ENCODE measurements around the gene PLCG1. TPM values are rescaled to one million over a fixed set of nuclear protein-coding genes. Genes with fewer than 3 reads are reported as not detected.

PLCG1 gene
- total RNA-seq, 1 donor from 2014 or later = 45.0 TPM

DNA sequence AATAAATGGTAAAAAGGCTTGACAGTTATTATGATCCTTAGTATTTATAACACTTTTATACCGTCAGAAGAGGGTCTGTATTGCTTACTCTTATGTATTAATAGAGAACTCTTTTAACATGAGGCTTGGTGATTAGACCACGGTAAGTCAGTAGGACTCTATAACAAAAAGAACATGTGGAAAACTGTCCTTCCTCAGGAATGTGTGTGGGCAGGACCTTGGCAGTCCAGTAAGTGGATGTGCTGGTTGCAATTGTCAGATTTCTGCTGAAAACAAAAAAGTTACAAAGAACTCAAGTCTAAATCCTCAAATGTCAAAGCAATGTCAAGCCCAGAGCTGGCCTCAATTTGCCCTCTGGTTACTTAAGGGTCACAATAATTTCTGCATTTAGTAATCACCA, 81.1 kb downstream of the PLCG1 start:
- intact Hi-C loops (cut with DNase I) = no loop called here
- ATAC-seq (ENCODE audit: poor library complexity) = no peak

DNA sequence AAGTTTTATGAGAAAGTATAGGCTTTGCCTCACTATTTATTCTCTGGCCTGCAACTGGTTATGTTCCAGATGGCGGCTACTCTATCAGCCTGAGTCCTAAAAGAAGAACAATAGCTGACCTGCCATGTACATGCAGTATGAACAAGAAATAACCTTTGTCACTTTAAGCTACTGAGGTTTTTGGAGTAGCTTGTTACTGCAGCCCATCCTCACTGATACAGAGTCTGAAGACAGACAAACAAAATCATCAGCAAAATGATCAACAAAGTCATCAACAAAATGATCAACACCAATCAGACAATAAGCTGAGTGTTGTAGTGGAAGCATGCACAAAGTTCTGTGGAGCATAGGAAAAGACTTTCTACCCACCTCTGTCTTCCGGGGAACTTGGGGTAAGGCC, 82.5 kb downstream of the PLCG1 start:
- no peak for ATAC-seq (ENCODE audit: poor library complexity)
- intact Hi-C loops (cut with DNase I) = no loop called here

More for the DNA sequence above, 81.1 kb downstream of the PLCG1 start:
- DNase-seq = no peak

DNA sequence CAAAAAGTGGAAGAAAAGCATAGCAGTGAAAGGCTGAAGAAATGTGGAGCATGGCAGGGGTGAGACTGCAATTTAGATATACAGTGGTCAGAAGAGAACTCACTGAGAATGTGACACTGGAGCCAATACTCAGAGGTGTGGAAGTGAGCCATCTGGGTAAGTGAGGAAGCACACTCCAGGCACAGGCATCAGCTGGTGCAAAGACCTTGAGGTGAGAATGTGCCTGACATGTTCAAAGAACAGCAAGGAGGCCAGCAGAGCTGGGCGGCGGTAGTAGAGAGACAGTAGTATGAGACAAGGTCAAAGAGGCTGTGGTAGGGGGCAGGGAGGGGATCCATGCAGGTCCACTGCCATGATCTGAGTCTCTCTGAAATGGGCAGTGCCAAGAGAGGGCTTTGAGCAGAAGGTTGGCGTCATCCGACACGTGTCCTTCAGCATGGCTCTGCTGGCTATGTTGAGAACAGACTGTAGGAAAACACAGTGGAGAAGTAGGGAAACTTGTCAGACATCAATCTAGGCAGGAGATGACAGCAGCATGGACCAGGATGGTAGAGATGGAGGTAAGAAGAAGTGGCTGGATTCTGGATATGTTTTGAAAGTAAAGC, 84.4 kb downstream of the PLCG1 start:
- no peak for DNase-seq
- no peak for ATAC-seq (ENCODE audit: poor library complexity)
- intact Hi-C loops (cut with DNase I) = no loop called here

More for the DNA sequence above, 82.5 kb downstream of the PLCG1 start:
- no peak for DNase-seq

DNA sequence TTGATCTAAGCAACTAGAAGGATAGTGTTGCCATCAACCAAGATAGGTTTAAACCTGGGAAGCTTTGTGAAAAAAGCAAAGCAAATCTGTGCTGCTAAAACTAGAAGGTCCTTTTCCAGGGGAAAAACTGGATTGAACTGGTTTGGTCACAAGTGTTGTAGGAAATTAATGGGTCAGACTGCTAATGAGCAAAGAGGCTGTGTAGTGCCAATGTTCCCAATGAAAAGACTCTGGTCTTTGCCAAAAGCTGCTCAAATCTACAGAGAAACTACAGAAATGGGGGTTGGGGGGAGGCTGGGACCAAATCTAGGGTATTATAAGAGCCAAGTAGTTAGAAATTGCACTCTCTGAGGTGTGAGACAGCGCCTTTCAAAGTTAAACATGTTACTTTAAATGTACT, 85.0 kb downstream of the PLCG1 start:
- ATAC-seq (ENCODE audit: poor library complexity) (no peak), DNase-seq (no peak)
- intact Hi-C loops (cut with DNase I) = no loop called here

DNA sequence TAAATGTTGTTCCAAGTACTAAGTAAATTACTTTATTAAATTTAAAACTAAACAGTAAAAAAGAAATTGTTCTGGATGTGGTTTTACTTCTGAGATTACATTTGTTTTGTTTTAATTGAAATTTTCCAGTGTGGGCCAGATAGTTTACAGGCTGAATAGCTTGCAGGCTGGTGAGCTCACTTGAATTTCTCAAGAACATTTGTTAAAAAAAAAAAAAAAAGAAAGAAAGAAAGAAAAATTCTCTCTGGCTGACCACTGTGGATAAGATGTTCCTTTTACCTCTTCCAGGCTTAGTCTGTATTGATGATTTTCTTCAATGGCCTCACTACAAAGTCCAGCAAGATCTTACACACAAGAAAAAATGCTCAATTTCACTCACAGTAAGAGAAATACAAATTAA, 85.4 kb downstream of the PLCG1 start:
- intact Hi-C loops (cut with DNase I) = no loop called here
- ATAC-seq (ENCODE audit: poor library complexity) (peak; percentile 51), DNase-seq (no peak)

DNA sequence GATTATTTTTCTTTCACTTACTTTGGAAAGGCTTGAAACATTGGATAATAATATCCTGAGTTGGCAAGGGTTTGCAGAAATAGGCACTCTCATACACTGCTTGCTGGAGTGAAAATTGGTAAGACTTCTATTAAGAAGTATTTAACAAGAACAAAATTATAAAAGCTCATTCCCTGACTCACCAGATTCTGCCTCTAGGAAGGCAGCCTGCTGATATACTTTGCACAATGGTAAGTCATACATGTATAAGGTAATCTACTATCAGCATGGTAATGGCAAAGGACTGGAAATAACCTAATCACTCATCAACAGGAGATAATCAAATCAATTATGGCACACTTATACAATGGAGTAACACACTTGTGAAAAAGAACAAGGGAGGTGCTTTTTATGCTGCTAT, 85.8 kb downstream of the PLCG1 start:
- intact Hi-C loops (cut with DNase I) = no loop called here
- ATAC-seq (ENCODE audit: poor library complexity) (peak; percentile 38), DNase-seq (no peak)

DNA sequence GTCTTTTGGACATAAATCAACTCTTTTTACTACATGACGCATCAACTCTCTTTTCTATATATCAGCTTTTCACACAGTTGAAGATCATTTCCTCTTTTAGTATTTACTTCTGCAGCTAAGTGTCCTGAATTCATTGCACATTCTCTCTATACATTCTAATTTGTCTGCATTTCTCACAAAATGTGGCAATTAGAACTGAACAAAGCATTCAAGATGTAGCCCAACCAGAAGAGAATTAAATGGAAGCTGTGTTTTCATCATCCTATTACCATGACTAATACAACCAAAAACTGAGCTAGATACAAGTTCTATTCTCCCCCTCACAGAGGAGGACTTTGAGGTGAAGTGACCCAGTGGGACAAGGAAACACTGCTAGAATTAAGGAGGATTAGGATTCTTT, 86.9 kb downstream of the PLCG1 start:
- no peak for ATAC-seq (ENCODE audit: poor library complexity)
- no peak for DNase-seq
- intact Hi-C loops (cut with DNase I) = no loop called here

DNA sequence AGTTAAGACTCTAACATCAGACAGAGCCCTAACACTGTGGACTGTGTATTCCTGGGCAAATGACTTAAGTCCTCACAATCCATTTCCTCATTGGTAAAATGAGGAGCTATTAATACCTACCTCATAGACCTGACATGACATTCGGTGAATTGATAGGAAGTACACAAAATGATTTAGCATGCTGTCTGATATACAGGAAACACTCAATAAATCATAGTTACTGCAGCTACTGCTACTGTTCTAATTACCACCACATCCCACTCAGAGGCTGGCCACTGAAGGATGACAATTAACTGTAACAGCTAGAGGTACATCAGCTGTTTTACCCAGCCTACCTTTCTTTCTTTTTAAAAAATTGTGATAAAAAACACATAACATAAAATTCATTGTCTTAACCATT, 87.7 kb downstream of the PLCG1 start:
- ATAC-seq (ENCODE audit: poor library complexity) (no peak), DNase-seq (no peak)
- intact Hi-C loops (cut with DNase I) = no loop called here

DNA sequence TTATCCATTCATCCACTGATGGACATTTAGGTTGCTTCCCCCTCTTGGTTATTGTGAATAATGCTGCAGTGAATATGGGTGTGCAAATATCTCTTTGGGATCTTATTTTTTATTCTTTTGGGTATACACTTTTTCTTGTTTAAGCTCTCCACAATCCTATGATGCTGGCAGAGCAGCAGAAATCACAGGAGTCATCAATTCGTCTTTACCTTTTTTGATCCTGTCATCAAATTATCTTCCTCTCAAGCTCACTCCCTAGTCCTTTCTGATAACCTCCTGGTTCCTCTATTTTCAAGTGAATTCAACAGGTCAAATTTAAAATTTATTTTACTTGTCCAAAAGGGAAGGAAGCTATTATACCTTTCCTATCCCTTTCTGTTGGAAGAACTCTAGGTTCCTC, 89.1 kb downstream of the PLCG1 start:
- ATAC-seq (ENCODE audit: poor library complexity) (no peak), DNase-seq (no peak)
- intact Hi-C loops (cut with DNase I) = no loop called here

Small RNAs within 50 kb of the gene (microRNA-seq; reads per million reads assigned to microRNA genes)
- not detected for gene MIR6871

Other genes with a start within 250 kb of the PLCG1 start
- 20.6 TPM for gene TOP1, start 108.7 kb upstream of the PLCG1 start, total RNA-seq
- 31.7 TPM for gene ZHX3, start 180.2 kb downstream of the PLCG1 start, total RNA-seq
- gene LPIN3, start 203.3 kb downstream of the PLCG1 start, total RNA-seq = 18.6 TPM
- 5.6 TPM for gene EMILIN3, start 229.3 kb downstream of the PLCG1 start, total RNA-seq

Data from Right ventricle myocardium superior (tissue), 1 donor.